ENCODE results near the gene ACTG1. TPM values are rescaled to one million over a fixed set of nuclear protein-coding genes. Genes with fewer than 3 reads are reported as not detected.
"Not testable (repeated sequence)": the region's sequence is repeated elsewhere in the genome, so short reads cannot be mapped to it uniquely, and the experiment has no call there.

The ACTG1 gene
- polyA plus RNA-seq, 1 of the 3 experiments (the other 2 are of a cell fraction), result 7,871 TPM

GRCh38 chr17:81532490-81533287, 20.1 kb upstream of the ACTG1 start:
- Histone ChIP-seq H3K9me2 (no peaks in the 10 kb centered on the region), H3K27me3 (ENCODE audit: insufficient read depth) (no peaks in the 10 kb centered on the region), H3K4me3 (ENCODE audit: low read depth in 2 of 2, low read length in 1 of 2) (no peak overlapping the region), H3K9ac (no peak overlapping the region), H3K4me2 (no peak overlapping the region), H3K27ac (ENCODE audit: low read depth in 2 of 2, low read length in 1 of 2) (no peak overlapping the region), H3K79me2 (ENCODE audit: insufficient read depth) (no peaks in the 10 kb centered on the region), H3F3A (replicated peaks; ENCODE audit: insufficient read depth) (peaks cover 9% of the 10 kb centered on the region), H2AFZ (ENCODE audit: low read depth) (no peak overlapping the region), H3K4me1 (ENCODE audit: control insufficient read depth in 1 of 2, insufficient read depth in 2 of 2, low read depth in 1 of 2, low read length in 1 of 2) (peaks cover 0 to 35% of the 10 kb centered on the region in 2 experiments; a peak in 1 of 4 replicates), H3K36me3 (replicated peaks in 1 of 2; ENCODE audit: control insufficient read depth in 1 of 2, insufficient read depth in 2 of 2, low read length in 1 of 2) (no peaks in the 10 kb centered on the region), H3K9me3 (no peaks in the 10 kb centered on the region), H4K20me1 (ENCODE audit: insufficient read depth) (no peaks in the 10 kb centered on the region)
- POLR2A ChIA-PET, result no interaction called here
- no peak for DNase-seq
- whole genome bisulfite sequencing (ENCODE audit: low lambda C conversion rate), result 84% methylated on average over 9 of the region's 11 CpGs
- CTCF ChIA-PET, result interaction anchor here (0.6 to 2.7 kb wide), 4 partner anchors 9 to 274 kb away, joined by 3 to 7 read pairs (median 4); no protein-coding TSS in a partner anchor
- TF ChIP-seq TCF12 (IDR thresholded peaks at IDR 0.05) (no peak), PBX3 (IDR thresholded peaks at IDR 0.05) (no peak; the same call in 1 of the 2 replicates), ELF1 (IDR thresholded peaks at IDR 0.05) (no peak), SMC3 (IDR thresholded peaks at IDR 0.05; ENCODE audit: low read depth, low read length) (no peak), TAF1 (IDR thresholded peaks at IDR 0.05; ENCODE audit: borderline replicate concordance, low read depth, low read length) (no peak), EP300 (IDR thresholded peaks at IDR 0.05; ENCODE audit: borderline replicate concordance in 1 of 2, low read depth in 1 of 2, low read length in 1 of 2) (no peak), RAD21 (IDR thresholded peaks at IDR 0.05; ENCODE audit: low read length) (no peak), MXI1 (IDR thresholded peaks at IDR 0.05; ENCODE audit: low read depth, low read length) (no peak), RFX5 (IDR thresholded peaks at IDR 0.05; ENCODE audit: low read length) (no peak), YY1 (IDR thresholded peaks at IDR 0.05; ENCODE audit: low read depth) (no peak), EZH2phosphoT487 (IDR thresholded peaks at IDR 0.05; ENCODE audit: borderline replicate concordance, low read depth) (no peak), RXRA (IDR thresholded peaks at IDR 0.05; ENCODE audit: borderline replicate concordance, low read depth) (no peak), ZBTB33 (IDR thresholded peaks at IDR 0.05; ENCODE audit: borderline replicate concordance, low read depth) (no peak), MAX (IDR thresholded peaks at IDR 0.05; ENCODE audit: low read depth) (no peak), MEF2A (IDR thresholded peaks at IDR 0.05; ENCODE audit: borderline replicate concordance, low read depth) (no peak), CHD2 (IDR thresholded peaks at IDR 0.05; ENCODE audit: low read length, partially characterized antibody) (no peak), POLR2AphosphoS5 (IDR thresholded peaks at IDR 0.05; ENCODE audit: low read depth, low read length) (no peak), JUND (IDR thresholded peaks at IDR 0.05) (no peak), SIN3A (IDR thresholded peaks at IDR 0.05; ENCODE audit: borderline replicate concordance, low read depth, low read length) (no peak)

- CTCF ChIA-PET, result interaction anchor here (2.7 kb wide), 1 partner anchor 69 kb away, joined by 7 read pairs; no protein-coding TSS in a partner anchor
- WGBS (ENCODE audit: low lambda C conversion rate), result 93% methylated on average over 3 of the region's 3 CpGs
- DNase-seq; H3K27me3 ChIP-seq (ENCODE audit: insufficient read depth); H3K4me3 ChIP-seq (ENCODE audit: low read depth in 2 of 2, low read length in 1 of 2); H3K4me2 ChIP-seq; H3K9ac ChIP-seq; H3K9me2 ChIP-seq; H3F3A ChIP-seq (replicated peaks; ENCODE audit: insufficient read depth); H3K79me2 ChIP-seq (ENCODE audit: insufficient read depth); POLR2A ChIA-PET; H3K9me3 ChIP-seq; H2AFZ ChIP-seq (ENCODE audit: low read depth); H3K36me3 ChIP-seq (replicated peaks in 1 of 2; ENCODE audit: control insufficient read depth in 1 of 2, insufficient read depth in 2 of 2, low read length in 1 of 2); H4K20me1 ChIP-seq (ENCODE audit: insufficient read depth); H3K27ac ChIP-seq (ENCODE audit: low read depth in 2 of 2, low read length in 1 of 2): not testable (repeated sequence)
- peaks cover 0 to 29% of the 10 kb centered on the region in 2 experiments; a peak in 1 of 4 replicates for H3K4me1 ChIP-seq (ENCODE audit: control insufficient read depth in 1 of 2, insufficient read depth in 2 of 2, low read depth in 1 of 2, low read length in 1 of 2)
Measured at GRCh38 chr17:81531998-81532404, 19.4 kb upstream of the ACTG1 start.

- POLR2A ChIA-PET, result interaction anchor here (1.3 kb wide), 1 partner anchor 16 kb away, joined by 3 read pairs; no protein-coding TSS in a partner anchor
- not testable (repeated sequence) for H3F3A ChIP-seq (replicated peaks; ENCODE audit: insufficient read depth); H3K27ac ChIP-seq (ENCODE audit: low read depth in 2 of 2, low read length in 1 of 2)
Measured at GRCh38 chr17:81531013-81531412, 18.4 kb upstream of the ACTG1 start.

More at GRCh38 chr17:81531013-81531412, 18.4 kb upstream of the ACTG1 start:
- H3K4me2 ChIP-seq; H4K20me1 ChIP-seq (ENCODE audit: insufficient read depth); DNase-seq; H3K27me3 ChIP-seq (ENCODE audit: insufficient read depth); H3K4me3 ChIP-seq (ENCODE audit: low read depth in 2 of 2, low read length in 1 of 2); H2AFZ ChIP-seq (ENCODE audit: low read depth); H3K36me3 ChIP-seq (replicated peaks in 1 of 2; ENCODE audit: control insufficient read depth in 1 of 2, insufficient read depth in 2 of 2, low read length in 1 of 2); H3K79me2 ChIP-seq (ENCODE audit: insufficient read depth); H3K9me2 ChIP-seq; H3K9ac ChIP-seq; H3K9me3 ChIP-seq: not testable (repeated sequence)
- H3K4me1 ChIP-seq (ENCODE audit: control insufficient read depth in 1 of 2, insufficient read depth in 2 of 2, low read depth in 1 of 2, low read length in 1 of 2), result peaks cover 0 to 19% of the 10 kb centered on the region in 2 experiments; a peak in 1 of 4 replicates
- 90% methylated on average over 6 of the region's 6 CpGs for WGBS (ENCODE audit: low lambda C conversion rate)
- CTCF ChIA-PET, result interaction anchor here (0.9 to 1.6 kb wide), 3 partner anchors 12 to 47 kb away, joined by 3 to 5 read pairs (median 4); no protein-coding TSS in a partner anchor

All from SK-N-SH (cell line).